ENCODE measurements around the gene SCTR.

DNA sequence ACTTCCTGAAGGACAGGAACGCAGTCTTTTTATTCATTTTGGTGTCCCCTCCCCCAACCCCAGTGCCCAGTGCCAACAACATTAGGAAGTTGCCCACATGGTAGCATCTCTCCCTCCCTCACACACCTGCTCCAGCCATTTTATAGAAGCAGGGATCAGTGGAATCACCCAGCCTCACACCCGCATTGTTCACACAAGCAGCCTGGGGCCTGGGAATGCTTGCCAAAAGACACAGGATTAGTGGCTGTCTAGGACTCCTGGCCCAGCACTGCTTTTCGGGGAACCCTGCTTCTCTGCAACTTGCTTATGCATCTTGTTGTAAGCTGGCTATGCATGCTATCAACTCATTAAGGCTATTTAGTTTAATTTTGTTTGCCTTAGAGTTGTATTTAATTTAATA is 74.8 kb downstream of the SCTR start:
- TF ChIP-seq CTCF (IDR thresholded peaks at IDR 0.05) = no peak
- no peak for TF ChIP-seq EZH2 (IDR thresholded peaks at IDR 0.05; ENCODE audit: borderline replicate concordance, insufficient read depth, low read depth, low read length, poor library complexity, severe bottlenecking)
